Prostate gland (tissue), 2 donors: ENCODE results near the gene NLRC3. TPM values are rescaled to one million over a fixed set of nuclear protein-coding genes. Genes with fewer than 3 reads are reported as not detected.

ENCODE experiments used
- DNase-seq: peaks from one replicate; pipeline ENCODE4 v3.0.0-alpha.2; 2019; ENCODE audit warnings: low spot score
- H3K27ac ChIP-seq, 2 donors: fragments of 200-600 bp; sonication (generic); 2 replicates each; pipeline ENCODE4 v1.5.1; 2017 to 2019
- H3K27me3 ChIP-seq: fragments of 200-600 bp; sonication (generic); replicated peaks from 2 replicates; pipeline ENCODE4 v1.5.1; 2019; ENCODE audit not compliant: insufficient read depth
- H3K36me3 ChIP-seq, 2 donors: fragments of 200-600 bp; sonication (generic); 1 replicate in 1 of 2; 2 replicates in 1 of 2; pipeline versions ENCODE4 v1.5.1 to v1.8.1; 2017 to 2019
- H3K4me1 ChIP-seq: fragments of 200-600 bp; sonication (generic); replicated peaks from 2 replicates; pipeline ENCODE4 v1.5.1; 2019
- H3K4me3 ChIP-seq, 2 donors: fragments of 200-600 bp; sonication (generic); 2 replicates each; pipeline ENCODE4 v1.5.1; 2017 to 2019
- H3K9me3 ChIP-seq: fragments of 200-600 bp; sonication (generic); 2 replicates; pipeline ENCODE4 v1.5.1; 2017
- POLR2A ChIP-seq: fragments of 450-650 bp; IDR thresholded peaks from one replicate; pipeline ENCODE4 v1.6.1; 2016; ENCODE audit warnings: antibody characterized with exemption, mild to moderate bottlenecking
- POLR2AphosphoS5 ChIP-seq: sonication (generic); formaldehyde crosslinking; IDR thresholded peaks from one replicate; pipeline ENCODE4 v1.6.1; 2017; ENCODE audit warnings: antibody characterized with exemption
- WGBS: methylation state at CpG from one replicate; pipeline ENCODE4 v1.1.5; 2018; 5-methylcytosine and 5-hydroxymethylcytosine counted together
- intact Hi-C: fragments of 100-400 bp; cut with DNase I; formaldehyde crosslinking; loops from one replicate; pipeline ENCODE4 v1.14.2; 2022
- total RNA-seq, 2 donors: library from RNA; depleted of rRNA; stranded (reverse); fragments of >200 nt; gene quantifications; one replicate each; pipeline ENCODE4 v1.1.0, GENCODE V29; 2016
- TF ChIP-seq, protein P1 (sequence below), 4 experiments: fragments of 200-600 bp in 2 of 4; fragments of 450-650 bp in 2 of 4; sonication (generic) in 2 of 4; IDR thresholded peaks; 1 replicate in 3 of 4; 2 replicates in 1 of 4; pipeline ENCODE4 v1.5.1; 2016 to 2019; ENCODE audit warnings: antibody characterized with exemption in 4 of 4, mild to moderate bottlenecking in 2 of 4, moderate library complexity in 2 of 4

The NLRC3 gene
- total RNA-seq, 2 donors from 2014 or later: 0.85 to 0.87 TPM

DNA sequence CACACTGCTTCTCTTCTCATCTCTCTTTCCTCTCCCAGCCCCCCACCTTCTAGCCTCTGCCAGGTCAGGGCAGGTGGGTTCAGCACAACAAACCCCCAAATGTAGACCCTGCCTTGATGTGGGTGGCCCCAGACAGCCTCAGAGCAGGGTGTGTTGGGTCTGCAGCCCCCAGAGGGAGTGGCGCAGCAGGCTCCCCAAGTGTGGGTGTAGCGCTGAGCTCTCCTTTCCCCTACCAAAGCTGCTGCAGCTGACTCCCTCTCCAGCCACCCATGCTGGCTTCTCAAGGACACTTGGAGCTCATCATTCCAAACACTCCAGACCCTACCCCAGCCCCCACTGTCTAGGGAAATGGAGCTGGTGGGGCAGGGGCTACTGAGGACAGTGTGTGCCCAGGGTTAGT, 27.3 kb downstream of the NLRC3 start:
- 100% methylated on average over 2 of the region's 2 CpGs for WGBS
- Histone ChIP-seq H3K9me3 (no peaks in the 10 kb centered on the region), H3K36me3 (no peaks in the 10 kb centered on the region), H3K27ac (no peak overlapping the region), H3K4me1 (no peaks in the 10 kb centered on the region), H3K4me3 (no peak overlapping the region), H3K27me3 (no peaks in the 10 kb centered on the region)
- no peak for DNase-seq
- intact Hi-C loops: no loop called here
- TF ChIP-seq, protein P1, sequence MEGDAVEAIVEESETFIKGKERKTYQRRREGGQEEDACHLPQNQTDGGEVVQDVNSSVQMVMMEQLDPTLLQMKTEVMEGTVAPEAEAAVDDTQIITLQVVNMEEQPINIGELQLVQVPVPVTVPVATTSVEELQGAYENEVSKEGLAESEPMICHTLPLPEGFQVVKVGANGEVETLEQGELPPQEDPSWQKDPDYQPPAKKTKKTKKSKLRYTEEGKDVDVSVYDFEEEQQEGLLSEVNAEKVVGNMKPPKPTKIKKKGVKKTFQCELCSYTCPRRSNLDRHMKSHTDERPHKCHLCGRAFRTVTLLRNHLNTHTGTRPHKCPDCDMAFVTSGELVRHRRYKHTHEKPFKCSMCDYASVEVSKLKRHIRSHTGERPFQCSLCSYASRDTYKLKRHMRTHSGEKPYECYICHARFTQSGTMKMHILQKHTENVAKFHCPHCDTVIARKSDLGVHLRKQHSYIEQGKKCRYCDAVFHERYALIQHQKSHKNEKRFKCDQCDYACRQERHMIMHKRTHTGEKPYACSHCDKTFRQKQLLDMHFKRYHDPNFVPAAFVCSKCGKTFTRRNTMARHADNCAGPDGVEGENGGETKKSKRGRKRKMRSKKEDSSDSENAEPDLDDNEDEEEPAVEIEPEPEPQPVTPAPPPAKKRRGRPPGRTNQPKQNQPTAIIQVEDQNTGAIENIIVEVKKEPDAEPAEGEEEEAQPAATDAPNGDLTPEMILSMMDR (IDR thresholded peaks at IDR 0.05): no peak
- TF ChIP-seq POLR2A (no peak), POLR2AphosphoS5 (no peak)

- Histone ChIP-seq H3K4me3 (no peak overlapping the region), H3K27ac (no peak overlapping the region), H3K36me3 (no peaks in the 10 kb centered on the region), H3K27me3 (no peaks in the 10 kb centered on the region), H3K9me3 (no peaks in the 10 kb centered on the region), H3K4me1 (no peaks in the 10 kb centered on the region)
- DNase-seq: no peak
- 92% methylated on average over 15 of the region's 15 CpGs for WGBS
- intact Hi-C loops: no loop called here
- no peak for TF ChIP-seq POLR2A
- TF ChIP-seq, protein P1 (IDR thresholded peaks at IDR 0.05): no peak
- TF ChIP-seq POLR2AphosphoS5: no peak
Observed at GRCh38 chr16:3548859-3549258, 28.3 kb downstream of the NLRC3 start.

DNA sequence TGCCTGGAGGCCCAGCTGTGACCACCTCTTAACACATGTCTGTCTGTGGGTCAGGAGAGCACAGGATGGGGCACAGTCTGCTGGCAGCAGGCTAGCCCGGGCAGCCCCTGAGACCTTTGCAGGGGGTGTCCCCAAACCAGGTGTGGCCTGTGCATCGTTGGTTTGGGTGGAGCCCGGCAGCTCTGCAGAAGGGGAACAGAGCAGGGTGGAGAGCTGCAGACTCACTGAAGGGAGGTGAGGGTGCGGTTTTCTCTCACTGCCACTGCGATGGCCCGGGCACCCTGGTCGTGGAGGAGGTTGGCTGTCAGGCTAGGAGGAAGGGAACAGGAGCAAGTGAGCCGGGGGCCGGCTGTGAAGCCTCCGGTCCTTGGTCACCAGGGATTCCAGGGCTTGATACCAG, 28.8 kb downstream of the NLRC3 start:
- Histone ChIP-seq H3K4me3 (no peak overlapping the region), H3K4me1 (no peaks in the 10 kb centered on the region), H3K9me3 (no peaks in the 10 kb centered on the region), H3K27me3 (no peaks in the 10 kb centered on the region), H3K27ac (no peak overlapping the region), H3K36me3 (no peaks in the 10 kb centered on the region)
- TF ChIP-seq POLR2AphosphoS5 (no peak), POLR2A (no peak)
- TF ChIP-seq, protein P1 (IDR thresholded peaks at IDR 0.05): no peak
- WGBS: 80% methylated on average over 10 of the region's 10 CpGs
- DNase-seq: no peak
- intact Hi-C loops: no loop called here

- no peak overlapping the region for H3K4me3 ChIP-seq
- intact Hi-C loops: no loop called here
- no peak for DNase-seq
- no peaks in the 10 kb centered on the region for H3K36me3 ChIP-seq
- H3K27me3 ChIP-seq: no peaks in the 10 kb centered on the region
- H3K9me3 ChIP-seq: no peaks in the 10 kb centered on the region
- no peaks in the 10 kb centered on the region for H3K4me1 ChIP-seq
- TF ChIP-seq, protein P1 (IDR thresholded peaks at IDR 0.05): no peak
- TF ChIP-seq POLR2AphosphoS5 (no peak), POLR2A (no peak)
- 87% methylated on average over 15 of the region's 15 CpGs for WGBS
- no peak overlapping the region for H3K27ac ChIP-seq
Observed at GRCh38 chr16:3546986-3547682, 30.1 kb downstream of the NLRC3 start.
